PC-3 (cell line): ENCODE results near the gene DMAC2L.

ENCODE experiments used
- EZH2 ChIP-seq: fragments of 300-600 bp; sonication (generic); IDR thresholded peaks from one replicate; pipeline ENCODE4 v1.6.1; 2017; ENCODE audit warnings: antibody characterized with exemption, mild to moderate bottlenecking, low read length; ENCODE audit not compliant: unreplicated experiment
- EZH2phosphoT487 ChIP-seq: fragments of 300-600 bp; sonication (generic); IDR thresholded peaks from 2 replicates; pipeline ENCODE4 v1.6.1; 2018; ENCODE audit warnings: mild to moderate bottlenecking, antibody characterized with exemption, low read length, borderline replicate concordance
- TF ChIP-seq, protein P1 (sequence below): fragments of 300-600 bp; sonication (generic); conservative IDR thresholded peaks from 2 replicates; pipeline ENCODE4 v1.5.1; 2017; ENCODE audit warnings: antibody characterized with exemption, low read depth, mild to moderate bottlenecking, low read length

GRCh38 chr14:50344116-50344775 is 32.1 kb downstream of the DMAC2L start:
- TF ChIP-seq, protein P1, sequence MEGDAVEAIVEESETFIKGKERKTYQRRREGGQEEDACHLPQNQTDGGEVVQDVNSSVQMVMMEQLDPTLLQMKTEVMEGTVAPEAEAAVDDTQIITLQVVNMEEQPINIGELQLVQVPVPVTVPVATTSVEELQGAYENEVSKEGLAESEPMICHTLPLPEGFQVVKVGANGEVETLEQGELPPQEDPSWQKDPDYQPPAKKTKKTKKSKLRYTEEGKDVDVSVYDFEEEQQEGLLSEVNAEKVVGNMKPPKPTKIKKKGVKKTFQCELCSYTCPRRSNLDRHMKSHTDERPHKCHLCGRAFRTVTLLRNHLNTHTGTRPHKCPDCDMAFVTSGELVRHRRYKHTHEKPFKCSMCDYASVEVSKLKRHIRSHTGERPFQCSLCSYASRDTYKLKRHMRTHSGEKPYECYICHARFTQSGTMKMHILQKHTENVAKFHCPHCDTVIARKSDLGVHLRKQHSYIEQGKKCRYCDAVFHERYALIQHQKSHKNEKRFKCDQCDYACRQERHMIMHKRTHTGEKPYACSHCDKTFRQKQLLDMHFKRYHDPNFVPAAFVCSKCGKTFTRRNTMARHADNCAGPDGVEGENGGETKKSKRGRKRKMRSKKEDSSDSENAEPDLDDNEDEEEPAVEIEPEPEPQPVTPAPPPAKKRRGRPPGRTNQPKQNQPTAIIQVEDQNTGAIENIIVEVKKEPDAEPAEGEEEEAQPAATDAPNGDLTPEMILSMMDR, result no peak
- TF ChIP-seq EZH2 (no peak), EZH2phosphoT487 (no peak)
